ENCODE data around the gene HIPK1. TPM values are rescaled to one million over a fixed set of nuclear protein-coding genes. Genes with fewer than 3 reads are reported as not detected.
"Not testable (repeated sequence)": the region's sequence is repeated elsewhere in the genome, so short reads cannot be mapped to it uniquely, and the experiment has no call there.

The HIPK1 gene
- total and polyA plus RNA-seq, 4 donors = 10.9 to 87.2 (median 54.5) TPM

DNA sequence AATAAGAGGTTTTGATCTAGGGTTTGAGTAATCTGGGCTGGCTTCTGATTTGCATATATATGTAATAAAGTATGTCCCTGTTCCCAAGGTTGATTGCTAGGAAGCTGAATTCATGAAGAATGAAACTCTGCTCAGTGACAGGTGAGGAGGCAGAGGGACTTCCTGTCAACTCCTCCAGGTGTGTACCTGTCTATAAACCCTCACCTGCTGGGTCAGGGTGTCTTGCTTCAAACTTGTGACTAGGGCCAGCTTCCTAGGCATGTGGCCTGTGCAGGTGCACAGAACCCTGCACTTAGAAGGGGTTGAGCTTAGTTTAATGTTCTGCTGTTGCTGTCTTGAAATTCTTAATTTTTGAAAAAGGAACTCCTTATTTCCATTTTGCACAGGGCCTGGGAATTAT, 71.3 kb downstream of the HIPK1 start:
- no peak for DNase-seq
- Histone ChIP-seq H3K36me3 (ENCODE audit: control insufficient read depth in 4 of 4, insufficient read depth in 4 of 4, low read length in 4 of 4) (no peaks in the 10 kb centered on the region), H3K9ac (ENCODE audit: insufficient read depth in 1 of 2, low read length in 2 of 2) (no peak overlapping the region), H3K4me3 (no peak overlapping the region), H3K4me1 (ENCODE audit: control insufficient read depth in 5 of 5, insufficient read depth in 5 of 5, low read length in 5 of 5) (peaks cover 0 to 28% (median 9%) of the 10 kb centered on the region in 5 donors), H3K27me3 (ENCODE audit: control insufficient read depth in 3 of 3, insufficient read depth in 3 of 3, low read length in 2 of 3) (no peaks in the 10 kb centered on the region), H3K27ac (ENCODE audit: low read depth in 1 of 2, low read length in 1 of 2) (no peak overlapping the region), H3K9me3 (ENCODE audit: control insufficient read depth in 4 of 4, insufficient read depth in 3 of 4, low read length in 3 of 4) (peaks cover 0 to 3% (median under 1%) of the 10 kb centered on the region in 4 donors)
- no peak for ATAC-seq (ENCODE audit: insufficient read depth, low FRiP score)
- TF ChIP-seq, protein P1, sequence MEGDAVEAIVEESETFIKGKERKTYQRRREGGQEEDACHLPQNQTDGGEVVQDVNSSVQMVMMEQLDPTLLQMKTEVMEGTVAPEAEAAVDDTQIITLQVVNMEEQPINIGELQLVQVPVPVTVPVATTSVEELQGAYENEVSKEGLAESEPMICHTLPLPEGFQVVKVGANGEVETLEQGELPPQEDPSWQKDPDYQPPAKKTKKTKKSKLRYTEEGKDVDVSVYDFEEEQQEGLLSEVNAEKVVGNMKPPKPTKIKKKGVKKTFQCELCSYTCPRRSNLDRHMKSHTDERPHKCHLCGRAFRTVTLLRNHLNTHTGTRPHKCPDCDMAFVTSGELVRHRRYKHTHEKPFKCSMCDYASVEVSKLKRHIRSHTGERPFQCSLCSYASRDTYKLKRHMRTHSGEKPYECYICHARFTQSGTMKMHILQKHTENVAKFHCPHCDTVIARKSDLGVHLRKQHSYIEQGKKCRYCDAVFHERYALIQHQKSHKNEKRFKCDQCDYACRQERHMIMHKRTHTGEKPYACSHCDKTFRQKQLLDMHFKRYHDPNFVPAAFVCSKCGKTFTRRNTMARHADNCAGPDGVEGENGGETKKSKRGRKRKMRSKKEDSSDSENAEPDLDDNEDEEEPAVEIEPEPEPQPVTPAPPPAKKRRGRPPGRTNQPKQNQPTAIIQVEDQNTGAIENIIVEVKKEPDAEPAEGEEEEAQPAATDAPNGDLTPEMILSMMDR (IDR thresholded peaks at IDR 0.05; ENCODE audit: control extremely low read depth, extremely low read depth) = no peak

DNA sequence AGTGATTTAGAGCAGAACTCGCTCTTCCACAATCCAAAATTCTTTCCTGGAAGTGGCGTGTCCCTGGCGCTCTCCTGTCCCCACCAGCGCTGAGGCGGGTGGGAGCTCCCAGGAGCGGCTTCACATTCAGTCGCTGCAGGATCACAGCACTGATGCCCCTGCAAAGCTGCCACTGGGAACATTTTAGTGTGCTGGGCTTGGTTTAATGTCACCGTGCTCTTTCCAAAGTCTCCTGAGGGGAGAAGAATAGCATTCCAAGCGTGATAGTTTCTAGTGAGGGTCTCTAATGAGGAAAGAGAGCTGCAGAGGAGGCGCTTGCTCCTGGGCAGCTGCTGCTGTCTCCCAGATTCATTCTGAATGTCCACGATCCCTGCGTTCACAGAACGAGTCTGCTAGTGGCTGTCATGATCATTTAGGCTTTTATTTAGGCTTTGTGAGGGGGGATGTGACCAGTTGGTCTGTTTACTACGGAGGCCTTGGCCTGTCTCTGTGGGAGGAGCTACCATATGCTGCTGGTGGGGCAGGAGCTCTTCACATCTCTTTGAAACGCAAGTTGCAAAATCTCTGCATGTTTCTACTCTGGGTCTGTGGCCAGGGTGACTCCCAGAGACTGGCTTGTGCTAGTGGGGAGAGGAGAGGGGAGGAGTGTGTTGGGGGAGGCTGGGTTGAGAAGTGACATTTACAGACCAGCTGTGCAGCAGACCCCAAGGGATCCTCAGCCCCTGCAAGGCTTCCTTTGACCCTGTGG, 73.5 kb downstream of the HIPK1 start:
- Histone ChIP-seq H3K9me3 (ENCODE audit: control insufficient read depth in 4 of 4, insufficient read depth in 3 of 4, low read length in 3 of 4) (peaks cover 0 to 2% (median 0%) of the 10 kb centered on the region in 4 donors), H3K36me3 (ENCODE audit: control insufficient read depth in 4 of 4, insufficient read depth in 4 of 4, low read length in 4 of 4) (no peaks in the 10 kb centered on the region), H3K4me1 (ENCODE audit: control insufficient read depth in 5 of 5, insufficient read depth in 5 of 5, low read length in 5 of 5) (peaks cover 0 to 28% (median 9%) of the 10 kb centered on the region in 5 donors), H3K27me3 (ENCODE audit: control insufficient read depth in 3 of 3, insufficient read depth in 3 of 3, low read length in 2 of 3) (no peaks in the 10 kb centered on the region), H3K4me3 (no peak overlapping the region), H3K9ac (ENCODE audit: insufficient read depth in 1 of 2, low read length in 2 of 2) (no peak overlapping the region), H3K27ac (ENCODE audit: low read depth in 1 of 2, low read length in 1 of 2) (no peak overlapping the region)
- DNase-seq (peak; percentile 84 to 95 (median 92)), ATAC-seq (ENCODE audit: insufficient read depth, low FRiP score) (no peak)
- TF ChIP-seq, protein P1 (IDR thresholded peaks at IDR 0.05; ENCODE audit: control extremely low read depth, extremely low read depth) = no peak
- WGBS, 2 donors = 70 to 86% methylated on average over 15 of the region's 15 CpGs

DNA sequence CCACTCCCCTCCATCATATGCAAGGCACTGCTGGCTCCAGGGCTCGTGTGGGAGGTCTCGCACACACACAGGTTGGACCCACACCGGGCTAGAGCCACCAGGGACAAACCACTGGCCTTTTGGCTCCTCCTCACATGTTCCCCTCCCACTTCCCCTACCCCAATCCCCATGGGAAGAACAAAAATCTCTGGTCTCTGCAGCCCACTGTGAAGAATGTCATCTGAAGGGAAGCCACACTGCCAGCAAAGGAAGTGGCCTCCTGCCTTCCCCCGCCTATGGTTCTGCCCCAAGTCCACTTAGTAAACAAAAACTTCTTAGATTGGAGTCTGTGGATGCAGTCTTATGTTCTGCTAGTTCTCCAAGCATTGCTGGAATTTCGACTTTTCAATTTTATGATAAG, 74.3 kb downstream of the HIPK1 start:
- Histone ChIP-seq H3K27me3 (ENCODE audit: control insufficient read depth in 3 of 3, insufficient read depth in 3 of 3, low read length in 2 of 3) (no peaks in the 10 kb centered on the region), H3K9me3 (ENCODE audit: control insufficient read depth in 4 of 4, insufficient read depth in 3 of 4, low read length in 3 of 4) (peaks cover 0 to 2% (median 0%) of the 10 kb centered on the region in 4 donors), H3K4me3 (no peak overlapping the region), H3K9ac (ENCODE audit: insufficient read depth in 1 of 2, low read length in 2 of 2) (no peak overlapping the region), H3K27ac (ENCODE audit: low read depth in 1 of 2, low read length in 1 of 2) (no peak overlapping the region), H3K36me3 (ENCODE audit: control insufficient read depth in 4 of 4, insufficient read depth in 4 of 4, low read length in 4 of 4) (no peaks in the 10 kb centered on the region), H3K4me1 (ENCODE audit: control insufficient read depth in 5 of 5, insufficient read depth in 5 of 5, low read length in 5 of 5) (peaks cover 0 to 24% (median 5%) of the 10 kb centered on the region in 5 donors)
- no peak for ATAC-seq (ENCODE audit: insufficient read depth, low FRiP score)
- TF ChIP-seq, protein P1 (IDR thresholded peaks at IDR 0.05; ENCODE audit: control extremely low read depth, extremely low read depth) = no peak
- DNase-seq = peak in 2 of 3 donors; percentile 39 to 63
- 53 to 57% methylated on average over 5 of the region's 5 CpGs for WGBS, 2 donors

DNA sequence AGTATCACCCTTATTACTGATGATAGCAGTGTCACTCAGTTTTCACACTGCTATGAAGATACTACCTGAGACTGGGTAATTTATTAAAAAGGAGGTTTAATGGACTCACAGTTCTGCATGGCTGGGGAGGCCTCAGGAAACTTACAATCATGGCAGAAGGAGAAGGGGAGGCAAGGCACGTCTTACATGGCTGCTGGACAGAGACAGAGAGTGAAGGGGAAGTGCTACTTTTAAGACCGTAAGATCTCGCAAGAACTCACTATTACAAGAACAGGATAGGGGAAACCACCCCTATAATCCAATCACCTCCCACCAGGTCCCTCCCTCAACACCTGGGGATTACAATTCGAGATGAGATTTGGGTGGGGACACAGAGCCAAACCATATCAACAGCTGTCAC, 77.7 kb downstream of the HIPK1 start:
- H3K27ac ChIP-seq (ENCODE audit: low read depth in 1 of 2, low read length in 1 of 2); H3K36me3 ChIP-seq (ENCODE audit: control insufficient read depth in 4 of 4, insufficient read depth in 4 of 4, low read length in 4 of 4); H3K9me3 ChIP-seq (ENCODE audit: control insufficient read depth in 4 of 4, insufficient read depth in 3 of 4, low read length in 3 of 4); DNase-seq; H3K4me3 ChIP-seq; H3K27me3 ChIP-seq (ENCODE audit: control insufficient read depth in 3 of 3, insufficient read depth in 3 of 3, low read length in 2 of 3); ATAC-seq (ENCODE audit: insufficient read depth, low FRiP score); H3K9ac ChIP-seq (ENCODE audit: insufficient read depth in 1 of 2, low read length in 2 of 2): not testable (repeated sequence)
- WGBS, 2 donors = 73 to 83% methylated on average over 4 of the region's 4 CpGs
- peaks cover 0 to 21% (median 5%) of the 10 kb centered on the region in 5 donors for H3K4me1 ChIP-seq (ENCODE audit: control insufficient read depth in 5 of 5, insufficient read depth in 5 of 5, low read length in 5 of 5)

Data from lung (tissue), 12 donors.